Endothelial cell (in vitro differentiated cells): ENCODE data around the gene SIRPB2. TPM values are rescaled to one million over a fixed set of nuclear protein-coding genes. Genes with fewer than 3 reads are reported as not detected.

ENCODE experiments used
- DNase-seq: peaks from one replicate; pipeline ENCODE4 v3.0.0; 2021; ENCODE audit warnings: low spot score
- H3K27ac Mint-ChIP-seq: one replicate; pipeline ENCODE4 v1.8.0; 2021; ENCODE audit warnings: mixed read lengths, inconsistent platforms; ENCODE audit not compliant: unreplicated experiment
- H3K27me3 Mint-ChIP-seq: one replicate; pipeline ENCODE4 v1.8.0; 2021; ENCODE audit warnings: mild to moderate bottlenecking, moderate library complexity, mixed read lengths, inconsistent platforms; ENCODE audit not compliant: unreplicated experiment
- H3K36me3 Mint-ChIP-seq: one replicate; pipeline ENCODE4 v1.8.0; 2021; ENCODE audit warnings: mild to moderate bottlenecking, low read depth, mixed read lengths, inconsistent platforms; ENCODE audit not compliant: unreplicated experiment
- H3K4me1 Mint-ChIP-seq: one replicate; pipeline ENCODE4 v1.8.0; 2021; ENCODE audit warnings: mild to moderate bottlenecking, mixed read lengths, inconsistent platforms; ENCODE audit not compliant: unreplicated experiment
- H3K4me3 Mint-ChIP-seq: one replicate; pipeline ENCODE4 v1.8.0; 2021; ENCODE audit warnings: mild to moderate bottlenecking, mixed read lengths, inconsistent platforms; ENCODE audit not compliant: unreplicated experiment
- H3K9me3 Mint-ChIP-seq: one replicate; pipeline ENCODE4 v1.8.0; 2021; ENCODE audit warnings: mixed read lengths, inconsistent platforms; ENCODE audit not compliant: unreplicated experiment
- CTCF ChIP-seq: fragments of 200-600 bp; sonication (generic); IDR thresholded peaks from one replicate; pipeline ENCODE4 v1.5.0; 2021; ENCODE audit warnings: antibody characterized with exemption; ENCODE audit not compliant: unreplicated experiment
- total RNA-seq: library from RNA; stranded (reverse); fragmentation: NEBNext Ultra II Directional; extraction: Animal tissue kit (Norgen Biotek cat#: 25700); gene quantifications from one replicate; pipeline ENCODE4 v1.2.1, GENCODE V29; 2021; ENCODE audit not compliant: unreplicated experiment

The SIRPB2 gene
- total RNA-seq, 1 donor from 2014 or later, result 41.5 TPM

GRCh38 chr20:1435337-1435699 lies 55.9 kb downstream of the SIRPB2 start:
- H3K4me3 Mint-ChIP-seq, result no peak overlapping the region
- peaks cover 7% of the 10 kb centered on the region for H3K36me3 Mint-ChIP-seq
- no peak overlapping the region for H3K27ac Mint-ChIP-seq
- TF ChIP-seq CTCF, result no peak
- peaks cover 1% of the 10 kb centered on the region for H3K27me3 Mint-ChIP-seq
- no peaks in the 10 kb centered on the region for H3K9me3 Mint-ChIP-seq
- H3K4me1 Mint-ChIP-seq, result peaks cover 18% of the 10 kb centered on the region
- DNase-seq, result no peak

- DNase-seq, result peak; percentile 27
- Mint-ChIP-seq H3K27me3 (peaks cover 1% of the 10 kb centered on the region), H3K27ac (peak overlapping the region; percentile 95), H3K4me1 (peaks cover 16% of the 10 kb centered on the region), H3K36me3 (peaks cover 7% of the 10 kb centered on the region), H3K4me3 (peak overlapping the region; percentile 37), H3K9me3 (no peaks in the 10 kb centered on the region)
- no peak for TF ChIP-seq CTCF
These were observed 56.5 kb downstream of the SIRPB2 start for GRCh38 chr20:1434571-1435336.

- H3K9me3 Mint-ChIP-seq, result no peaks in the 10 kb centered on the region
- no peak overlapping the region for H3K4me3 Mint-ChIP-seq
- TF ChIP-seq CTCF, result no peak
- H3K4me1 Mint-ChIP-seq, result peaks cover 20% of the 10 kb centered on the region
- H3K27me3 Mint-ChIP-seq, result no peaks in the 10 kb centered on the region
- DNase-seq, result no peak
- no peak overlapping the region for H3K27ac Mint-ChIP-seq
- peaks cover 7% of the 10 kb centered on the region for H3K36me3 Mint-ChIP-seq
These were observed 60.1 kb downstream of the SIRPB2 start for GRCh38 chr20:1431158-1431557.

- H3K9me3 Mint-ChIP-seq, result no peaks in the 10 kb centered on the region
- H3K36me3 Mint-ChIP-seq, result peaks cover 7% of the 10 kb centered on the region
- no peak for DNase-seq
- no peaks in the 10 kb centered on the region for H3K27me3 Mint-ChIP-seq
- no peak overlapping the region for H3K4me3 Mint-ChIP-seq
- TF ChIP-seq CTCF, result no peak
- peaks cover 25% of the 10 kb centered on the region for H3K4me1 Mint-ChIP-seq
- H3K27ac Mint-ChIP-seq, result no peak overlapping the region
These were observed 61.2 kb downstream of the SIRPB2 start for GRCh38 chr20:1430004-1430451.

- TF ChIP-seq CTCF, result no peak
- no peaks in the 10 kb centered on the region for H3K9me3 Mint-ChIP-seq
- DNase-seq, result no peak
- no peak overlapping the region for H3K4me3 Mint-ChIP-seq
- H3K27ac Mint-ChIP-seq, result no peak overlapping the region
- peaks cover 25% of the 10 kb centered on the region for H3K4me1 Mint-ChIP-seq
- no peaks in the 10 kb centered on the region for H3K27me3 Mint-ChIP-seq
- H3K36me3 Mint-ChIP-seq, result peaks cover 2% of the 10 kb centered on the region
These were observed 62.0 kb downstream of the SIRPB2 start for GRCh38 chr20:1429143-1429728.
